ENCODE results near the gene HYLS1. TPM values are rescaled to one million over a fixed set of nuclear protein-coding genes. Genes with fewer than 3 reads are reported as not detected.

Gene HYLS1
- total and polyA plus RNA-seq, 9 of the 15 experiments (the other 6 are each of a cell fraction or from before 2014, with no cell fraction given) = 2.7 to 8.2 (median 4.8) TPM

DNA sequence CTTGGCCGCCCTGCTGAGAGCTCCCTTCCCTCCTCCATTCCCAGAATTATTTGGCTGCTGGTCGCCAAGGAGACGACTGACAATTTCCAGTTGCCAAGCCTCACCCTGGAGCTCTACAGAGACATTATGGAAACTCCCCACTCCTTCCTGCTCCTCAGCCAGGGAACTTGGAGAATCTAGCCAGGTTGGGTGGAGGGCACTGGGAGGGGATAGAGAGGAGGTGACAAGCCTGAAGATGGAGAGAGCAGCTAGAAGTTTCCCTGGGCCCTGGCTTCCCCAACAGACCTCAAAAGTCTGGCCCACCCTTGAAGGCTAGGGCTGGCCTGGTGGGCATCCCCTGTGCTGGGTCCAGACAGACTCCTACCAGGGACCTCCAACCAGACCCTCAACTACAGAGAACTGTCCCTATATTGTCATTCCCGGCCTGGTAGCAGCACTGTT, 51.6 kb downstream of the HYLS1 start:
- intact Hi-C loops (cut with micrococcal nuclease) (no loop called here), in situ Hi-C loops (cut with MboI) (no loop called here)
- Histone ChIP-seq H4K20me1 (replicated peaks; ENCODE audit: control insufficient read depth, insufficient read depth, low read length) (no peaks in the 10 kb centered on the region), H2AFZ (ENCODE audit: low read depth, low read length) (no peak overlapping the region), H3K9me1 (ENCODE audit: control insufficient read depth, insufficient read depth, low read length) (no peaks in the 10 kb centered on the region), H3K27me3 (ENCODE audit: control insufficient read depth in 2 of 2, insufficient read depth in 2 of 2, low read length in 2 of 2) (peaks cover 0 to 23% of the 10 kb centered on the region in 2 experiments; a peak in 3 of 5 replicates), H3K4me1 (replicated peaks in 1 of 2; ENCODE audit: control insufficient read depth in 2 of 2, insufficient read depth in 2 of 2, low read length in 2 of 2) (peaks cover 0 to 7% of the 10 kb centered on the region in 2 experiments; a peak in 2 of 5 replicates), H3K4me2 (ENCODE audit: insufficient read depth, low read length) (no peak overlapping the region), H3K9ac (ENCODE audit: insufficient read depth in 1 of 2, low read depth in 2 of 2, low read length in 2 of 2) (no peak overlapping the region), H3K9me3 (replicated peaks; ENCODE audit: control insufficient read depth, insufficient read depth, low read depth, low read length) (no peaks in the 10 kb centered on the region), H3K27ac (ENCODE audit: extremely low read depth, low read depth, low read length) (no peak overlapping the region), H3K79me2 (ENCODE audit: control insufficient read depth, insufficient read depth, low read length) (no peaks in the 10 kb centered on the region), H3K4me3 (no peak overlapping the region), H3K36me3 (ENCODE audit: control insufficient read depth, insufficient read depth, low read length) (no peaks in the 10 kb centered on the region)
- ChIA-PET POLR2A (no interaction called here), CTCF (ENCODE audit: low intra/inter-chr PET ratio) (no interaction called here)
- no TSS peak for BruUV-seq (replicated peaks)
- ATAC-seq (no peak), FAIRE-seq (no peak), DNase-seq (ENCODE audit: extremely low read depth in 1 of 4, low spot score in 3 of 4) (no peak)
- 9% methylated on average over 4 of the region's 4 CpGs for WGBS (ENCODE audit: insufficient coverage, low coverage, missing lambda C conversion rate)
- TF ChIP-seq SP1 (CRISPR knock-in tag; IDR thresholded peaks at IDR 0.05) (no peak), RBM25 (IDR thresholded peaks at IDR 0.05; ENCODE audit: low read depth, low read length, severe bottlenecking) (no peak), HIVEP1 (CRISPR knock-in tag; IDR thresholded peaks at IDR 0.05) (no peak), NONO (IDR thresholded peaks at IDR 0.05; ENCODE audit: low read depth in 2 of 2, low read length in 1 of 2) (no peak), ZFP30 (CRISPR knock-in tag; IDR thresholded peaks at IDR 0.05; ENCODE audit: borderline replicate concordance) (no peak)

DNA sequence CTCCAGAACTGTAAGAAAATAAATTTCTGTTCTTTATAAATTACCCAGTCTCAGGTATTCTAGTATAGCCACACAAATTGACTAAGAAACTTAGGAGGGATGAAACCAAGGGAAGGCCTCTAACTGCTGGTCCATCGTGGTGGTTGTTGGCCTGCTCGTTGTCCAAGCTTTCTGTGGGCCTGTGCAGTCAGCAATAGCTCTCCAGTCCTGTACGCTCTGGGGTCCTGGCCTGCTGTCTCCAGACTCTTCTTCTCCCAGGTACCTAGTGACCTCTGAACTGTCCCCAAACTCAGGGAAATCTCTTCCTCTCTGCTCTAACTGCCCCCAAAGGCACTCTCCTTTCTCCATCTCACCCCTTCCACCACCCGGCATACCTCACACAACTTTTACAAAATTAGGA, 52.7 kb downstream of the HYLS1 start:
- peaks cover 5% of the 10 kb centered on the region; the same call in 1 of the 2 replicates for H4K20me1 ChIP-seq (replicated peaks; ENCODE audit: control insufficient read depth, insufficient read depth, low read length)
- BruUV-seq (replicated peaks) = no TSS peak
- H3K4me2 ChIP-seq (ENCODE audit: insufficient read depth, low read length) = no peak overlapping the region
- intact Hi-C loops (cut with micrococcal nuclease) (loop anchor here (5.0 kb wide), 1 partner anchor 252 kb away; no protein-coding TSS in a partner anchor), in situ Hi-C loops (cut with MboI) (no loop called here)
- peaks cover 8 to 34% of the 10 kb centered on the region in 2 experiments for H3K27me3 ChIP-seq (ENCODE audit: control insufficient read depth in 2 of 2, insufficient read depth in 2 of 2, low read length in 2 of 2)
- H3K36me3 ChIP-seq (ENCODE audit: control insufficient read depth, insufficient read depth, low read length) = no peaks in the 10 kb centered on the region
- FAIRE-seq (no peak), ATAC-seq (no peak), DNase-seq (ENCODE audit: extremely low read depth in 1 of 4, low spot score in 3 of 4) (no peak)
- peaks cover 0 to 7% of the 10 kb centered on the region in 2 experiments; a peak in 3 of 5 replicates for H3K4me1 ChIP-seq (replicated peaks in 1 of 2; ENCODE audit: control insufficient read depth in 2 of 2, insufficient read depth in 2 of 2, low read length in 2 of 2)
- WGBS (ENCODE audit: insufficient coverage, low coverage, missing lambda C conversion rate) = 24% methylated on average over 4 of the region's 4 CpGs
- ChIA-PET CTCF (ENCODE audit: low intra/inter-chr PET ratio) (interaction anchor here (0.7 kb wide), 1 partner anchor 277 kb away, joined by 3 read pairs; no protein-coding TSS in a partner anchor), POLR2A (interaction anchor here (0.6 to 0.7 kb wide), 2 partner anchors 62 to 545 kb away, joined by 3 read pairs; no protein-coding TSS in a partner anchor)
- H2AFZ ChIP-seq (ENCODE audit: low read depth, low read length) = 0 out of 2 replicates have a peak overlapping the region, but pooled peaks have one; percentile 4
- H3K27ac ChIP-seq (ENCODE audit: extremely low read depth, low read depth, low read length) = no peak overlapping the region
- H3K9ac ChIP-seq (ENCODE audit: insufficient read depth in 1 of 2, low read depth in 2 of 2, low read length in 2 of 2) = no peak overlapping the region
- H3K9me3 ChIP-seq (replicated peaks; ENCODE audit: control insufficient read depth, insufficient read depth, low read depth, low read length) = no peaks in the 10 kb centered on the region
- H3K79me2 ChIP-seq (ENCODE audit: control insufficient read depth, insufficient read depth, low read length) = no peaks in the 10 kb centered on the region
- no peaks in the 10 kb centered on the region for H3K9me1 ChIP-seq (ENCODE audit: control insufficient read depth, insufficient read depth, low read length)
- no peak overlapping the region for H3K4me3 ChIP-seq
- TF ChIP-seq PURB (CRISPR knock-in tag; IDR thresholded peaks at IDR 0.05; ENCODE audit: low read depth) (no peak), U2AF2 (optimal IDR thresholded peaks at IDR 0.05; ENCODE audit: low read depth, low read length) (no peak), FOXK2 (conservative IDR thresholded peaks at IDR 0.05 in 1 of 2, IDR thresholded peaks at IDR 0.05 in 1 of 2; ENCODE audit: low read depth in 2 of 2) (no peak), SMC3 (conservative IDR thresholded peaks at IDR 0.05; ENCODE audit: insufficient read depth, low read depth, low read length) (no peak), MEIS2 (IDR thresholded peaks at IDR 0.05; ENCODE audit: partially characterized antibody) (no peak)
- TF ChIP-seq, protein P1, sequence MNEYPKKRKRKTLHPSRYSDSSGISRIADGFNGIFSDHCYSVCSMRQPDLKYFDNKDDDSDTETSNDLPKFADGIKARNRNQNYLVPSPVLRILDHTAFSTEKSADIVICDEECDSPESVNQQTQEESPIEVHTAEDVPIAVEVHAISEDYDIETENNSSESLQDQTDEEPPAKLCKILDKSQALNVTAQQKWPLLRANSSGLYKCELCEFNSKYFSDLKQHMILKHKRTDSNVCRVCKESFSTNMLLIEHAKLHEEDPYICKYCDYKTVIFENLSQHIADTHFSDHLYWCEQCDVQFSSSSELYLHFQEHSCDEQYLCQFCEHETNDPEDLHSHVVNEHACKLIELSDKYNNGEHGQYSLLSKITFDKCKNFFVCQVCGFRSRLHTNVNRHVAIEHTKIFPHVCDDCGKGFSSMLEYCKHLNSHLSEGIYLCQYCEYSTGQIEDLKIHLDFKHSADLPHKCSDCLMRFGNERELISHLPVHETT (CRISPR knock-in tag; conservative IDR thresholded peaks at IDR 0.05 in 1 of 2, IDR thresholded peaks at IDR 0.05 in 1 of 2) = no peak

Data from K562 (cell line).